Measurements from ENCODE around the gene DHRS7B. TPM values are rescaled to one million over a fixed set of nuclear protein-coding genes. Genes with fewer than 3 reads are reported as not detected.

DHRS7B gene
- polyA plus RNA-seq, 1 donor (not counting 4 experiments of a cell fraction or from before 2014, with no cell fraction given), result 33.8 TPM

DNA sequence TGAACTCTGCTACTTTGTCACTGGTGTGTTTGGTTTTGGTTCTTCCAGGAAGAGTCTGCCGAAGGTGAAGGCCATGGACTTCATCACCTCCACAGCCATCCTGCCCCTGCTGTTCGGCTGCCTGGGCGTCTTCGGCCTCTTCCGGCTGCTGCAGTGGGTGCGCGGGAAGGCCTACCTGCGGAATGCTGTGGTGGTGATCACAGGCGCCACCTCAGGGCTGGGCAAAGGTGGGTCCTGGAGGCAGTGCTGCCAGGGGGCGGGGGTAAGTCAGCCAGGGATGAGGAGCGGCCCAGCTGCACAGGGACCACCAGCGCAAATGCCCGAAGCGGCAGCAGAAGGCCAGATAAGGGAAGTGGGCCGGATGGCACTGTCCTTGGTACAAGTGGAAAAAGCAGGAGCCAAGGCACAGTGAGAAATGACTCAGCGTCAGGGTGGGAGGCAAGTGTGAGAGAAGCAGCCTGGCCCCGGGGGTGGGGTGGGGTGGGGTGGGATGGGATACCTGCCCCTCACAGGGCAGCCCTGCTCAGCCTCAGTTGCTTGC is 45.3 kb downstream of the DHRS7B start:
- H3K27ac ChIP-seq (ENCODE audit: control insufficient read depth, insufficient read depth, low read length), result no peak overlapping the region
- no peak overlapping the region for H3K4me2 ChIP-seq (ENCODE audit: control insufficient read depth, extremely low read depth, insufficient read depth, low read depth, low read length)
- no peaks in the 10 kb centered on the region for H3K4me1 ChIP-seq (ENCODE audit: control insufficient read depth, extremely low read depth, insufficient read depth, low read length)
- TF ChIP-seq, protein P1, sequence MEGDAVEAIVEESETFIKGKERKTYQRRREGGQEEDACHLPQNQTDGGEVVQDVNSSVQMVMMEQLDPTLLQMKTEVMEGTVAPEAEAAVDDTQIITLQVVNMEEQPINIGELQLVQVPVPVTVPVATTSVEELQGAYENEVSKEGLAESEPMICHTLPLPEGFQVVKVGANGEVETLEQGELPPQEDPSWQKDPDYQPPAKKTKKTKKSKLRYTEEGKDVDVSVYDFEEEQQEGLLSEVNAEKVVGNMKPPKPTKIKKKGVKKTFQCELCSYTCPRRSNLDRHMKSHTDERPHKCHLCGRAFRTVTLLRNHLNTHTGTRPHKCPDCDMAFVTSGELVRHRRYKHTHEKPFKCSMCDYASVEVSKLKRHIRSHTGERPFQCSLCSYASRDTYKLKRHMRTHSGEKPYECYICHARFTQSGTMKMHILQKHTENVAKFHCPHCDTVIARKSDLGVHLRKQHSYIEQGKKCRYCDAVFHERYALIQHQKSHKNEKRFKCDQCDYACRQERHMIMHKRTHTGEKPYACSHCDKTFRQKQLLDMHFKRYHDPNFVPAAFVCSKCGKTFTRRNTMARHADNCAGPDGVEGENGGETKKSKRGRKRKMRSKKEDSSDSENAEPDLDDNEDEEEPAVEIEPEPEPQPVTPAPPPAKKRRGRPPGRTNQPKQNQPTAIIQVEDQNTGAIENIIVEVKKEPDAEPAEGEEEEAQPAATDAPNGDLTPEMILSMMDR (optimal IDR thresholded peaks at IDR 0.05 in 1 of 3, IDR thresholded peaks at IDR 0.05 in 1 of 3, conservative IDR thresholded peaks at IDR 0.05 in 1 of 3; ENCODE audit: extremely low read depth in 1 of 3, insufficient read depth in 2 of 3, low read length in 3 of 3), result no peak
- TF ChIP-seq EZH2 (IDR thresholded peaks at IDR 0.05; ENCODE audit: low read length), result no peak
- no peaks in the 10 kb centered on the region for H3K27me3 ChIP-seq (ENCODE audit: control insufficient read depth, extremely low read depth, insufficient read depth, low read length)
- no peaks in the 10 kb centered on the region for H3K9me3 ChIP-seq (ENCODE audit: control insufficient read depth, low read depth, low read length)
- no peak overlapping the region for H3K4me3 ChIP-seq (ENCODE audit: control insufficient read depth in 2 of 3, extremely low read depth in 1 of 3, insufficient read depth in 2 of 3, low read depth in 1 of 3, low read length in 3 of 3)
- FAIRE-seq (no peak), DNase-seq (ENCODE audit: low read depth, low spot score) (no peak)
- no peaks in the 10 kb centered on the region for H3K79me2 ChIP-seq (ENCODE audit: control insufficient read depth, insufficient read depth, low read length)
- dilution Hi-C loops (cut with MboI; ENCODE audit: extremely low pct_ligation_motif_present, low sequenced_read_pairs), result no loop called here
- peaks cover 8 to 21% of the 10 kb centered on the region in 2 experiments for H3K36me3 ChIP-seq (ENCODE audit: control insufficient read depth in 2 of 2, extremely low read depth in 1 of 2, insufficient read depth in 2 of 2, low read length in 2 of 2)
- H3K9ac ChIP-seq (ENCODE audit: control insufficient read depth, extremely low read depth, insufficient read depth, low read length), result no peak overlapping the region
- no peaks in the 10 kb centered on the region for H3K9me1 ChIP-seq (ENCODE audit: control insufficient read depth, extremely low read depth, insufficient read depth, low read length)
- H2AFZ ChIP-seq (ENCODE audit: control insufficient read depth, low read length), result no peak overlapping the region
- H4K20me1 ChIP-seq (ENCODE audit: control insufficient read depth, extremely low read depth, insufficient read depth, low read length), result no peaks in the 10 kb centered on the region

DNA sequence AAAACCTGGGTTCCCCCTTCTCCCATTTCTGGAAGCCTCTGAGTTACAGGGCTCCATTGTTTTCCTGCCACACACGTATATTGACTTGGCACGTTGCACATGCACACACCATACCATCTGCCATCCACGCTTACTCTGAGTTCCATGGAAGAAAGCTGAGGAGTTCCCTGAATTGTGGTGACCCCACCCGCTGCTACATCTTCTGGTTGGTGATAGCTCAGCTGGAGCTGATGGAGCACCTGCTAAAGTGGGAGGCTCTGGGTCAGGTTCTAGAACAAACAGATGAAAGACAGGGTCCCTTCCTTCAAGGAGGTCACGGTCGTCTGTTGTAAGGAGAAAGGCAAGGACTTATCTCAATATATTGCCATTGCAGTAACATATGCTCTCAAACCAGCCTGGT is 46.1 kb downstream of the DHRS7B start:
- no peaks in the 10 kb centered on the region for H3K79me2 ChIP-seq (ENCODE audit: control insufficient read depth, insufficient read depth, low read length)
- no peak overlapping the region for H3K27ac ChIP-seq (ENCODE audit: control insufficient read depth, insufficient read depth, low read length)
- peaks cover 8 to 21% of the 10 kb centered on the region in 2 experiments for H3K36me3 ChIP-seq (ENCODE audit: control insufficient read depth in 2 of 2, extremely low read depth in 1 of 2, insufficient read depth in 2 of 2, low read length in 2 of 2)
- no peaks in the 10 kb centered on the region for H3K9me3 ChIP-seq (ENCODE audit: control insufficient read depth, low read depth, low read length)
- TF ChIP-seq, protein P1 (optimal IDR thresholded peaks at IDR 0.05 in 1 of 3, IDR thresholded peaks at IDR 0.05 in 1 of 3, conservative IDR thresholded peaks at IDR 0.05 in 1 of 3; ENCODE audit: extremely low read depth in 1 of 3, insufficient read depth in 2 of 3, low read length in 3 of 3), result no peak
- no peak for TF ChIP-seq EZH2 (IDR thresholded peaks at IDR 0.05; ENCODE audit: low read length)
- no peak overlapping the region for H3K9ac ChIP-seq (ENCODE audit: control insufficient read depth, extremely low read depth, insufficient read depth, low read length)
- H3K27me3 ChIP-seq (ENCODE audit: control insufficient read depth, extremely low read depth, insufficient read depth, low read length), result no peaks in the 10 kb centered on the region
- no peak overlapping the region for H3K4me3 ChIP-seq (ENCODE audit: control insufficient read depth in 2 of 3, extremely low read depth in 1 of 3, insufficient read depth in 2 of 3, low read depth in 1 of 3, low read length in 3 of 3)
- DNase-seq (ENCODE audit: low read depth, low spot score) (no peak), FAIRE-seq (no peak)
- no peak overlapping the region for H3K4me2 ChIP-seq (ENCODE audit: control insufficient read depth, extremely low read depth, insufficient read depth, low read depth, low read length)
- no peaks in the 10 kb centered on the region for H3K9me1 ChIP-seq (ENCODE audit: control insufficient read depth, extremely low read depth, insufficient read depth, low read length)
- no peaks in the 10 kb centered on the region for H4K20me1 ChIP-seq (ENCODE audit: control insufficient read depth, extremely low read depth, insufficient read depth, low read length)
- no peaks in the 10 kb centered on the region for H3K4me1 ChIP-seq (ENCODE audit: control insufficient read depth, extremely low read depth, insufficient read depth, low read length)
- no peak overlapping the region for H2AFZ ChIP-seq (ENCODE audit: control insufficient read depth, low read length)
- dilution Hi-C loops (cut with MboI; ENCODE audit: extremely low pct_ligation_motif_present, low sequenced_read_pairs), result no loop called here
